ENCODE data around the gene RABGEF1.
"Not testable (repeated sequence)": the region's sequence is repeated elsewhere in the genome, so short reads cannot be mapped to it uniquely, and the experiment has no call there.

The RABGEF1 gene

GRCh38 chr7:66767486-66767885 lies 27.0 kb downstream of the RABGEF1 start:
- not testable (repeated sequence) for DNase-seq

- no peak for DNase-seq
Observed at GRCh38 chr7:66768865-66769832, 28.6 kb downstream of the RABGEF1 start.

- no peak for DNase-seq
Observed at GRCh38 chr7:66769833-66770512, 29.4 kb downstream of the RABGEF1 start.

GRCh38 chr7:66771795-66772194 lies 31.3 kb downstream of the RABGEF1 start:
- DNase-seq = no peak

GRCh38 chr7:66773744-66774143 lies 33.2 kb downstream of the RABGEF1 start:
- DNase-seq = not testable (repeated sequence)

GRCh38 chr7:66776383-66776782 lies 35.9 kb downstream of the RABGEF1 start:
- DNase-seq = not testable (repeated sequence)

GRCh38 chr7:66776800-66777442 lies 36.4 kb downstream of the RABGEF1 start:
- no peak for DNase-seq

GRCh38 chr7:66778201-66778600 lies 37.7 kb downstream of the RABGEF1 start:
- no peak for DNase-seq

- no peak for DNase-seq
Observed at GRCh38 chr7:66779669-66780409, 39.3 kb downstream of the RABGEF1 start.

- DNase-seq = no peak
Observed at GRCh38 chr7:66781408-66782090, 41.0 kb downstream of the RABGEF1 start.

GRCh38 chr7:66782875-66783274 lies 42.3 kb downstream of the RABGEF1 start:
- not testable (repeated sequence) for DNase-seq

- DNase-seq = not testable (repeated sequence)
Observed at GRCh38 chr7:66783887-66784595, 43.5 kb downstream of the RABGEF1 start.

- DNase-seq = no peak
Observed at GRCh38 chr7:66790196-66790595, 49.7 kb downstream of the RABGEF1 start.

- DNase-seq = no peak
Observed at GRCh38 chr7:66790725-66791124, 50.2 kb downstream of the RABGEF1 start.

- DNase-seq = no peak
Observed at GRCh38 chr7:66800591-66800990, 60.1 kb downstream of the RABGEF1 start.

- DNase-seq = no peak
Observed at GRCh38 chr7:66804001-66804400, 63.5 kb downstream of the RABGEF1 start.

- no peak for DNase-seq
Observed at GRCh38 chr7:66807736-66808135, 67.2 kb downstream of the RABGEF1 start.

- no peak for DNase-seq
Observed at GRCh38 chr7:66810716-66811115, 70.2 kb downstream of the RABGEF1 start.

GRCh38 chr7:66815186-66815875 lies 74.8 kb downstream of the RABGEF1 start:
- not testable (repeated sequence) for DNase-seq

- DNase-seq = no peak
Observed at GRCh38 chr7:66815951-66816350, 75.4 kb downstream of the RABGEF1 start.

GRCh38 chr7:66816658-66817057 lies 76.1 kb downstream of the RABGEF1 start:
- DNase-seq = not testable (repeated sequence)
